SK-N-SH (cell line): ENCODE results near the gene STX18. TPM values are rescaled to one million over a fixed set of nuclear protein-coding genes. Genes with fewer than 3 reads are reported as not detected.

Experiments used
- CTCF ChIA-PET: fragments of 300-600, 350-600 bp; formaldehyde crosslinking; extraction: SDS; loops from one replicate; lab custom pipeline; 2021; lab: Yijun Ruan, JAX
- POLR2A ChIA-PET: fragments of 350-600 bp; sonication (Branson Sonifier 250); formaldehyde crosslinking; extraction: SDS; loops from one replicate; lab custom pipeline; 2020; ENCODE audit warnings: antibody characterized with exemption, inconsistent platforms; lab: Yijun Ruan, JAX
- DNase-seq: peaks from one replicate; pipeline ENCODE4 v3.0.0; 2012
- H2AFZ ChIP-seq: fragments of 200-600 bp; sonication (generic); 2 replicates; pipeline ENCODE4 v1.8.1; 2016; ENCODE audit warnings: antibody characterized with exemption, mild to moderate bottlenecking, low read depth
- H3F3A ChIP-seq: fragments of 200-600 bp; sonication (generic); replicated peaks from 2 replicates; pipeline ENCODE3; 2016; ENCODE audit warnings: antibody characterized with exemption, mild to moderate bottlenecking; ENCODE audit not compliant: insufficient read depth
- H3K27ac ChIP-seq, 2 experiments: fragments of 200-500 bp in 1 of 2; fragments of 200-600 bp in 1 of 2; sonication (Bioruptor generic) in 1 of 2; sonication (generic), shearing (Covaris generic) in 1 of 2; 2 replicates each; pipeline versions ENCODE4 v1.5.1 to v1.6.1; 2014 to 2016; ENCODE audit warnings: low read depth in 2 of 2, inconsistent platforms in 1 of 2, low read length in 1 of 2, mild to moderate bottlenecking in 1 of 2, mixed read lengths in 1 of 2
- H3K27me3 ChIP-seq: fragments of 200-600 bp; sonication (generic), shearing (Covaris generic); 2 replicates; pipeline ENCODE4 v1.6.1; 2016; ENCODE audit warnings: mixed run types; ENCODE audit not compliant: insufficient read depth
- H3K36me3 ChIP-seq, 2 experiments: fragments of 200-500 bp in 1 of 2; fragments of 200-600 bp in 1 of 2; sonication (Bioruptor generic) in 1 of 2; sonication (generic) in 1 of 2; replicated peaks in 1 of 2; 2 replicates each; pipeline versions ENCODE3 to v1.5.1; 2014 to 2016; ENCODE audit warnings: low read length in 1 of 2, mild to moderate bottlenecking in 1 of 2; ENCODE audit not compliant: insufficient read depth in 2 of 2, control insufficient read depth in 1 of 2
- H3K4me1 ChIP-seq, 2 experiments: fragments of 200-500 bp in 1 of 2; fragments of 200-600 bp in 1 of 2; sonication (Bioruptor generic) in 1 of 2; sonication (generic), shearing (Covaris generic) in 1 of 2; 2 replicates each; pipeline versions ENCODE4 v1.5.1 to v1.6.1; 2014 to 2016; ENCODE audit warnings: low read depth in 1 of 2, low read length in 1 of 2, mixed run types in 1 of 2; ENCODE audit not compliant: insufficient read depth in 2 of 2, control insufficient read depth in 1 of 2
- H3K4me2 ChIP-seq: fragments of 200-600 bp; sonication (generic), shearing (Covaris generic); 2 replicates; pipeline ENCODE4 v1.6.1; 2017; ENCODE audit warnings: mixed run types
- H3K4me3 ChIP-seq, 2 experiments: fragments of 200-500 bp in 1 of 2; fragments of 200-600 bp in 1 of 2; sonication (Bioruptor generic) in 1 of 2; sonication (generic), shearing (Covaris generic) in 1 of 2; 2 replicates each; pipeline versions ENCODE4 v1.5.1 to v1.8.1; 2014 to 2016; ENCODE audit warnings: low read depth in 2 of 2, inconsistent platforms in 1 of 2, low read length in 1 of 2, mild to moderate bottlenecking in 1 of 2, mixed read lengths in 1 of 2, moderate library complexity in 1 of 2
- H3K79me2 ChIP-seq: fragments of 200-600 bp; sonication (generic); 2 replicates; pipeline ENCODE4 v1.8.1; 2017; ENCODE audit warnings: mild to moderate bottlenecking; ENCODE audit not compliant: insufficient read depth
- H3K9ac ChIP-seq: fragments of 200-600 bp; sonication (generic); 2 replicates; pipeline ENCODE4 v1.6.1; 2017; ENCODE audit warnings: mixed run types
- H3K9me2 ChIP-seq: fragments of 200-600 bp; sonication (generic); 2 replicates; pipeline ENCODE4 v1.6.1; 2017; ENCODE audit warnings: mixed run types
- H3K9me3 ChIP-seq: fragments of 200-600 bp; sonication (generic); 2 replicates; pipeline ENCODE4 v1.6.1; 2017; ENCODE audit warnings: mixed run types, mild to moderate bottlenecking, moderate library complexity
- H4K20me1 ChIP-seq: fragments of 200-600 bp; sonication (generic); 2 replicates; pipeline ENCODE4 v1.6.1; 2017; ENCODE audit warnings: mild to moderate bottlenecking, mixed run types; ENCODE audit not compliant: insufficient read depth
- ELF1 ChIP-seq: IDR thresholded peaks from 2 replicates; pipeline ENCODE4 v1.4.0; 2012
- EP300 ChIP-seq, 2 experiments: IDR thresholded peaks; 2 replicates each; pipeline versions ENCODE4 v1.4.0 to v1.6.1; 2012; ENCODE audit warnings: borderline replicate concordance in 1 of 2, low read depth in 1 of 2, low read length in 1 of 2
- FOXJ3 ChIP-seq: sonication (generic); formaldehyde crosslinking; IDR thresholded peaks from 2 replicates; pipeline ENCODE4 v1.5.1; 2020; ENCODE audit warnings: mild to moderate bottlenecking, missing genetic modification reagents
- FOXM1 ChIP-seq: IDR thresholded peaks from 2 replicates; pipeline ENCODE4 v1.4.0; 2012; ENCODE audit warnings: low read depth, mild to moderate bottlenecking
- GATA2 ChIP-seq: sonication (generic); formaldehyde crosslinking; IDR thresholded peaks from 2 replicates; pipeline ENCODE4 v1.5.0; 2020; ENCODE audit warnings: mild to moderate bottlenecking, missing genetic modification reagents
- MEF2A ChIP-seq: IDR thresholded peaks from 2 replicates; pipeline ENCODE4 v1.4.0; 2012; ENCODE audit warnings: low read depth, borderline replicate concordance
- NFIC ChIP-seq: IDR thresholded peaks from 2 replicates; pipeline ENCODE4 v1.4.0; 2012; ENCODE audit warnings: borderline replicate concordance
- RCOR1 ChIP-seq: fragments of 150-350 bp; IDR thresholded peaks from 2 replicates; pipeline ENCODE4 v1.6.1; 2017; ENCODE audit warnings: antibody characterized with exemption, low read length
- SIN3A ChIP-seq: IDR thresholded peaks from 2 replicates; pipeline ENCODE4 v1.6.1; 2012; ENCODE audit warnings: low read depth, mild to moderate bottlenecking, low read length, moderate library complexity, borderline replicate concordance
- TCF12 ChIP-seq: IDR thresholded peaks from 2 replicates; pipeline ENCODE4 v1.4.0; 2012
- TEAD4 ChIP-seq: IDR thresholded peaks from 2 replicates; pipeline ENCODE4 v1.4.0; 2012; ENCODE audit warnings: mild to moderate bottlenecking, borderline replicate concordance; ENCODE audit not compliant: insufficient read depth
- WGBS: methylation state at CpG from one replicate; pipeline ENCODE4 v1.1.6; 2017; ENCODE audit warnings: low lambda C conversion rate; 5-methylcytosine and 5-hydroxymethylcytosine counted together
- polyA plus RNA-seq, 3 experiments: library from polyadenylated mRNA; depleted of rRNA; stranded (reverse); fragments of >200 nt; gene quantifications; 2 replicates each; pipeline ENCODE4 v1.2.3, GENCODE V29; 2012
- TF ChIP-seq, protein P1 (sequence below): IDR thresholded peaks from 2 replicates; pipeline ENCODE4 v1.6.1; 2012; ENCODE audit warnings: mild to moderate bottlenecking, low read depth, low read length, moderate library complexity
- TF ChIP-seq, protein P2 (sequence below): IDR thresholded peaks from 2 replicates; pipeline ENCODE4 v1.4.0; 2012; ENCODE audit warnings: low read depth, borderline replicate concordance

The STX18 gene
- polyA plus RNA-seq, 1 of the 3 experiments (the other 2 are of a cell fraction), result 17.3 TPM

GRCh38 chr4:4480205-4480604 lies 61.6 kb downstream of the STX18 start:
- H3F3A ChIP-seq, result peaks cover 4% of the 10 kb centered on the region
- POLR2A ChIA-PET, result interaction anchor here (1.0 kb wide), 1 partner anchor 62 kb away, joined by 3 read pairs; the partner anchor contains the start of gene STX18
- no peak overlapping the region for H2AFZ ChIP-seq
- no peak overlapping the region for H3K9ac ChIP-seq
- TF ChIP-seq TCF12 (no peak), EP300 (IDR thresholded peaks at IDR 0.05; ENCODE audit: borderline replicate concordance in 1 of 2, low read depth in 1 of 2, low read length in 1 of 2) (no peak), FOXJ3 (CRISPR knock-in tag) (no peak), MEF2A (no peak), FOXM1 (no peak), GATA2 (CRISPR knock-in tag) (no peak), NFIC (no peak), RCOR1 (no peak), ELF1 (no peak), SIN3A (no peak), TEAD4 (no peak)
- TF ChIP-seq, protein P1, sequence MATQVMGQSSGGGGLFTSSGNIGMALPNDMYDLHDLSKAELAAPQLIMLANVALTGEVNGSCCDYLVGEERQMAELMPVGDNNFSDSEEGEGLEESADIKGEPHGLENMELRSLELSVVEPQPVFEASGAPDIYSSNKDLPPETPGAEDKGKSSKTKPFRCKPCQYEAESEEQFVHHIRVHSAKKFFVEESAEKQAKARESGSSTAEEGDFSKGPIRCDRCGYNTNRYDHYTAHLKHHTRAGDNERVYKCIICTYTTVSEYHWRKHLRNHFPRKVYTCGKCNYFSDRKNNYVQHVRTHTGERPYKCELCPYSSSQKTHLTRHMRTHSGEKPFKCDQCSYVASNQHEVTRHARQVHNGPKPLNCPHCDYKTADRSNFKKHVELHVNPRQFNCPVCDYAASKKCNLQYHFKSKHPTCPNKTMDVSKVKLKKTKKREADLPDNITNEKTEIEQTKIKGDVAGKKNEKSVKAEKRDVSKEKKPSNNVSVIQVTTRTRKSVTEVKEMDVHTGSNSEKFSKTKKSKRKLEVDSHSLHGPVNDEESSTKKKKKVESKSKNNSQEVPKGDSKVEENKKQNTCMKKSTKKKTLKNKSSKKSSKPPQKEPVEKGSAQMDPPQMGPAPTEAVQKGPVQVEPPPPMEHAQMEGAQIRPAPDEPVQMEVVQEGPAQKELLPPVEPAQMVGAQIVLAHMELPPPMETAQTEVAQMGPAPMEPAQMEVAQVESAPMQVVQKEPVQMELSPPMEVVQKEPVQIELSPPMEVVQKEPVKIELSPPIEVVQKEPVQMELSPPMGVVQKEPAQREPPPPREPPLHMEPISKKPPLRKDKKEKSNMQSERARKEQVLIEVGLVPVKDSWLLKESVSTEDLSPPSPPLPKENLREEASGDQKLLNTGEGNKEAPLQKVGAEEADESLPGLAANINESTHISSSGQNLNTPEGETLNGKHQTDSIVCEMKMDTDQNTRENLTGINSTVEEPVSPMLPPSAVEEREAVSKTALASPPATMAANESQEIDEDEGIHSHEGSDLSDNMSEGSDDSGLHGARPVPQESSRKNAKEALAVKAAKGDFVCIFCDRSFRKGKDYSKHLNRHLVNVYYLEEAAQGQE, result no peak
- TF ChIP-seq, protein P2, sequence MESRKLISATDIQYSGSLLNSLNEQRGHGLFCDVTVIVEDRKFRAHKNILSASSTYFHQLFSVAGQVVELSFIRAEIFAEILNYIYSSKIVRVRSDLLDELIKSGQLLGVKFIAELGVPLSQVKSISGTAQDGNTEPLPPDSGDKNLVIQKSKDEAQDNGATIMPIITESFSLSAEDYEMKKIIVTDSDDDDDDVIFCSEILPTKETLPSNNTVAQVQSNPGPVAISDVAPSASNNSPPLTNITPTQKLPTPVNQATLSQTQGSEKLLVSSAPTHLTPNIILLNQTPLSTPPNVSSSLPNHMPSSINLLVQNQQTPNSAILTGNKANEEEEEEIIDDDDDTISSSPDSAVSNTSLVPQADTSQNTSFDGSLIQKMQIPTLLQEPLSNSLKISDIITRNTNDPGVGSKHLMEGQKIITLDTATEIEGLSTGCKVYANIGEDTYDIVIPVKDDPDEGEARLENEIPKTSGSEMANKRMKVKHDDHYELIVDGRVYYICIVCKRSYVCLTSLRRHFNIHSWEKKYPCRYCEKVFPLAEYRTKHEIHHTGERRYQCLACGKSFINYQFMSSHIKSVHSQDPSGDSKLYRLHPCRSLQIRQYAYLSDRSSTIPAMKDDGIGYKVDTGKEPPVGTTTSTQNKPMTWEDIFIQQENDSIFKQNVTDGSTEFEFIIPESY, result no peak
- TF ChIP-seq, all 33 proteins: peak for 0
- Histone ChIP-seq H3K9me2 (no peaks in the 10 kb centered on the region), H3K9me3 (no peaks in the 10 kb centered on the region), H3K4me1 (peaks cover 0 to 4% of the 10 kb centered on the region in 2 experiments; a peak in 1 of 4 replicates), H3K79me2 (0 out of 2 replicates have a peak, but pooled peaks cover 12% of the 10 kb centered on the region), H4K20me1 (peaks cover 4% of the 10 kb centered on the region; the same call in 1 of the 2 replicates), H3K4me3 (no peak overlapping the region), H3K4me2 (no peak overlapping the region), H3K27me3 (no peaks in the 10 kb centered on the region), H3K27ac (no peak overlapping the region), H3K36me3 (no peaks in the 10 kb centered on the region)
- 77% methylated on average over 7 of the region's 7 CpGs for WGBS
- DNase-seq, result no peak
- CTCF ChIA-PET, result interaction anchor here (0.9 to 4.8 kb wide), 15 partner anchors 9 to 400 kb away, joined by 3 to 37 read pairs (median 4); partner anchors contain the start of gene STX18
